Left colon (tissue), 2 donors: Measurements from ENCODE around the gene ZNF471. TPM values are rescaled to one million over a fixed set of nuclear protein-coding genes. Genes with fewer than 3 reads are reported as not detected.
A peak's percentile ranks its signal among the peaks of the same experiment; 100 is the strongest.

Experiments
- ATAC-seq: fragments of 200-7000 bp; cut with Tn5 transposase; one replicate; pipeline ENCODE4 v1.9.1; 2020; ENCODE audit warnings: mild to moderate bottlenecking, moderate library complexity
- DNase-seq, 2 donors: peaks; one replicate each; pipeline ENCODE4 v3.0.0-alpha.2; 2020
- intact Hi-C, 2 donors: fragments of 100-400 bp; cut with DNase I in 1 of 2; cut with micrococcal nuclease in 1 of 2; formaldehyde crosslinking; loops; one replicate each; pipeline versions ENCODE4 v1.11.2 to v1.14.0; 2022; cut with DNase I, micrococcal nuclease
- total RNA-seq, 2 donors: library from RNA; stranded (reverse); fragmentation: NEBNext Ultra II Directional; extraction: Animal tissue kit (Norgen Biotek cat#: 25700); gene quantifications; one replicate each; pipeline ENCODE4 v1.2.1, GENCODE V29; 2021
- donor health status: DM: no; HTN: no; CAD: no.
- donor health status: DM: yes; HTN: yes; CAD: no.

ZNF471 gene
- total RNA-seq, 2 donors from 2014 or later: 2.6 to 4.4 TPM

DNA sequence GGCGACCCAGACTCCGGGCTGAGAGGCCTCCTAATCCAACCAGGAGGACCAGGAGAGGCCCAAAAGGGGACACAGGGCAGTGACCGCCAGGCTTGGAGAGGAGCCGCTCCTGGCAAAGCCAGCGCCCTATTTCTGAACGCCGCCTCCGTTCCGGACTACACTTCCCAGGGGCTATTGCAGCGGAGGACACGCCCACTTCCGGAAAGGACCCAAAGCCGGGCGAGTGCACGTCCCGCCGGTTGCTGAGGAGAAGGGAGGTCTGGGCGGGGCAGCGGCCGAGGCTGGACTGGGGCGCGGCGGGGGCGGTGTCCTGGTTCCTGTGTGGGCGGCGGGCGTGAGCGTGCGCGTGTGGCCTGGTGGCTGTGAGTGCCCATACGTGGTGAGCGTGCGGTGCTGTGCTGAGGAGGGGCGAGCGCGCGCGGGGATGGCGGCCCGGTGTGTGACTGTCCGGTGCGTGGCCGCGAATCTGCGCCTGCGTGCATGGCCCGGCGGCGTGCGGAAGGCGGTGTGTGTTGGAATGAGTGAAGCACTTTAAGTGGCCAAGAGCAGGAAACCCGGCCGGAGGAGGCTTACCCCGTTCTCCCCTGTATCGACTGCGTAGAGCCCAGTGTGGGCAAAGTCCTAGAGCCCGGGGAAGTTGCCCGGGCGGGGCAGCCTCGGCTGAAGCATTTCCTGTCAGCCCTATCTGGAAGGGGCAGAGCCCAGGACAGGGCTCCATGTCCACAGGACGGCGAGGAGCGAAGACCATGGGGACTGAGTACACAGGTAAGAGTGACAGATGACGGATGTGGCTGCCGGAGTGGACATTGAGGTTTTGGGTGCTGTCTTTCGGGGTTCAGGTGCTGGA, 59.8 kb downstream of the ZNF471 start, which contains the start of gene ZNF470:
Gene ZNF470 (plus strand): TSS at position 195 of the 847 bp plus-strand sequence. CDS start 2,844 bp downstream, outside the sequence.
- DNase-seq: peak; percentile 97
- intact Hi-C loops: no loop called here
- peak; percentile 98 for ATAC-seq

DNA sequence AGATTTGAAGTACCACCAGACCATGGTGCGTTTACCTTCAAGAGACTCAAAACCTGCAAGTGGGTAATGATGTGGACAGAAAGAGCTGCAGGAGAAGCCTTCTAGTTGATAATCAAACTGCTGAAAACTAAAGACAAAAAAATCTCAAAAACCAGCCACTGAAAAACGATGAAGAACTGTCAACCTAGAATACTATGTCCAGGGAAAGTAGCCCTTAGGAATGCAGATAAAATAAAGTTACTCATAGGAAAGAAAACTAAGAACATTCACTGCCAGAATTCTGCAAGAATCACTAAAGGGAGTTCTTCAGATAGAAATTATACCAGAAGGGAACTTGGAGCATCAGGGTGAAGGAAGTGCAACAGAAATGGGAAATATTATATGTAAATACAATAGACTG, 64.9 kb downstream of the ZNF471 start:
- no peak for ATAC-seq
- intact Hi-C loops: no loop called here
- DNase-seq: no peak

GRCh38 chr19:56573914-56574313, 66.3 kb downstream of the ZNF471 start:
- DNase-seq (no peak), ATAC-seq (no peak)
- intact Hi-C loops: no loop called here

GRCh38 chr19:56577719-56578602, 70.3 kb downstream of the ZNF471 start:
- ATAC-seq (no peak), DNase-seq (no peak)
- intact Hi-C loops: no loop called here

Other genes with a start within 250 kb of the ZNF471 start
- gene EDDM13, start 235.1 kb upstream of the ZNF471 start, total RNA-seq: not detected
- gene ZSCAN5A, start 193.0 kb upstream of the ZNF471 start, total RNA-seq: 10 to 100 TPM in 1 of 2 donors, 1 to 10 TPM in 1; 9.4 to 19.6 TPM
- 1 to 10 TPM; 1.1 to 1.3 TPM for gene ZNF582, start 114.3 kb upstream of the ZNF471 start, total RNA-seq
- gene ZNF583, start 103.5 kb upstream of the ZNF471 start, total RNA-seq: 1 to 10 TPM; 1.5 to 2.4 TPM
- under 1 TPM; 0.34 to 0.67 TPM for gene ZNF667, start 30.5 kb upstream of the ZNF471 start, total RNA-seq
- 1 to 10 TPM in 1 of 2 donors, under 1 TPM in 1; 0.98 to 2.0 TPM for gene ZFP28, start 31.1 kb downstream of the ZNF471 start, total RNA-seq
- gene ZNF470, start 59.6 kb downstream of the ZNF471 start, total RNA-seq: 1 to 10 TPM; 1.3 to 2.5 TPM
- gene ZNF71, start 87.4 kb downstream of the ZNF471 start, total RNA-seq: 1 to 10 TPM; 2.1 to 3.8 TPM
- gene SMIM17, start 135.3 kb downstream of the ZNF471 start, total RNA-seq: under 1 TPM in 1 of 2 donors, not detected in 1; 0.27 TPM
- 1 to 10 TPM in 1 of 2 donors, under 1 TPM in 1; 0.55 to 1.6 TPM for gene ZNF835, start 163.9 kb downstream of the ZNF471 start, total RNA-seq